GM12878 (cell line): ENCODE results near the gene TFCP2L1. TPM values are rescaled to one million over a fixed set of nuclear protein-coding genes. Genes with fewer than 3 reads are reported as not detected.

Source experiments
- ATAC-seq: fragments of 200-7000 bp; cut with Tn5 transposase; 3 replicates; pipeline ENCODE4 v1.9.1; 2020; ENCODE audit warnings: mild to moderate bottlenecking, moderate library complexity
- BruUV-seq: library from RNA; stranded (reverse); fragments of 400-500 nt; replicated peaks from 2 replicates; lab custom pipeline; 2021; lab: Mats Ljungman, UMichigan
- CTCF ChIA-PET: fragments of 300-600 bp; sonication (Branson Sonifier 250); formaldehyde crosslinking; extraction: SDS; loops from one replicate; lab custom pipeline; 2021; ENCODE audit warnings: inconsistent platforms; lab: Yijun Ruan, JAX
- POLR2A ChIA-PET: fragments of 350-600 bp; formaldehyde crosslinking; extraction: SDS; loops from one replicate; lab custom pipeline; 2021; ENCODE audit warnings: inconsistent platforms; lab: Charles Lee
- RAD21 ChIA-PET: fragments of 300-600 bp; sonication (Branson Sonifier 250); formaldehyde crosslinking; loops from one replicate; lab custom pipeline; 2023; ENCODE audit warnings: antibody characterized with exemption; ENCODE audit not compliant: unreplicated experiment; lab: Charles Lee
- SMC1A ChIA-PET: fragments of 300-600 bp; sonication (Branson Sonifier 250); formaldehyde crosslinking; loops from one replicate; lab custom pipeline; 2023; ENCODE audit not compliant: unreplicated experiment, uncharacterized antibody; lab: Charles Lee
- DNase-seq: peaks from one replicate; pipeline ENCODE4 v3.0.0-alpha.2; 2011; ENCODE audit warnings: low read depth, low spot score
- FAIRE-seq: peaks from 3 replicates; lab custom pipeline; 2011; peaks lifted over from hg19 to GRCh38; lab: Jason Lieb, UNC
- H2AFZ ChIP-seq: 2 replicates; pipeline ENCODE4 v1.6.0; 2011; ENCODE audit warnings: low read depth, low read length, control low read depth; ENCODE audit not compliant: control insufficient read depth
- H3K27ac ChIP-seq: 2 replicates; pipeline ENCODE4 v1.5.1; 2011; ENCODE audit warnings: control low read depth; ENCODE audit not compliant: control insufficient read depth, insufficient read depth
- H3K27me3 ChIP-seq, 2 experiments: replicated peaks in 1 of 2; 2 replicates each; pipeline versions ENCODE4 v1.6.0 to v1.6.1; 2011; ENCODE audit warnings: low read length in 1 of 2; ENCODE audit not compliant: control insufficient read depth in 2 of 2, insufficient read depth in 2 of 2
- H3K36me3 ChIP-seq, 2 experiments: 2 replicates each; pipeline ENCODE4 v1.5.1; 2011; ENCODE audit warnings: low read length in 1 of 2; ENCODE audit not compliant: control insufficient read depth in 2 of 2, insufficient read depth in 2 of 2
- H3K4me1 ChIP-seq: 2 replicates; pipeline ENCODE4 v1.6.1; 2011; ENCODE audit warnings: mild to moderate bottlenecking, low read length, moderate library complexity, mixed read lengths; ENCODE audit not compliant: control insufficient read depth, insufficient read depth
- H3K4me2 ChIP-seq: 2 replicates; pipeline ENCODE4 v1.6.0; 2011; ENCODE audit warnings: control low read depth; ENCODE audit not compliant: control insufficient read depth, insufficient read depth
- H3K4me3 ChIP-seq: fragments of 200-600 bp; sonication (generic); 2 replicates; pipeline ENCODE4 v1.5.1; 2016
- H3K79me2 ChIP-seq: 2 replicates; pipeline ENCODE4 v1.6.0; 2011; ENCODE audit warnings: low read length; ENCODE audit not compliant: control insufficient read depth, insufficient read depth
- H3K9ac ChIP-seq: 2 replicates; pipeline ENCODE4 v1.8.0; 2011; ENCODE audit warnings: low read length, control low read depth, mixed read lengths; ENCODE audit not compliant: control insufficient read depth, insufficient read depth
- H3K9me3 ChIP-seq: replicated peaks from 3 replicates; pipeline ENCODE4 v1.5.1; 2011; ENCODE audit warnings: mild to moderate bottlenecking, low read length; ENCODE audit not compliant: control insufficient read depth, insufficient read depth
- H4K20me1 ChIP-seq: 2 replicates; pipeline ENCODE4 v1.6.0; 2011; ENCODE audit not compliant: control insufficient read depth, insufficient read depth
- NR2C2 ChIP-seq: IDR thresholded peaks from 2 replicates; pipeline ENCODE4 v1.6.1; 2011; ENCODE audit warnings: borderline replicate concordance, low read depth; ENCODE audit not compliant: control insufficient read depth, insufficient read length
- PBX3 ChIP-seq: IDR thresholded peaks from 2 replicates; pipeline ENCODE4 v1.6.1; 2011; ENCODE audit warnings: mild to moderate bottlenecking, low read depth, low read length, moderate library complexity; ENCODE audit not compliant: insufficient replicate concordance
- RELB ChIP-seq: fragments of 450-650 bp; IDR thresholded peaks from 2 replicates; pipeline ENCODE4 v1.6.1; 2017; ENCODE audit warnings: low read depth, mild to moderate bottlenecking, moderate library complexity
- YY1 ChIP-seq: IDR thresholded peaks from 2 replicates; pipeline ENCODE4 v1.6.1; 2011; ENCODE audit warnings: low read depth, mild to moderate bottlenecking, low read length
- ZBTB11 ChIP-seq: fragments of 450-650 bp; formaldehyde crosslinking; IDR thresholded peaks from 2 replicates; pipeline ENCODE4 v1.5.0; 2022; ENCODE audit warnings: mild to moderate bottlenecking, missing genetic modification characterization
- whole genome bisulfite sequencing: methylation state at CpG from one replicate; pipeline ENCODE4 v1.1.6; 2016; ENCODE audit warnings: low lambda C conversion rate; ENCODE audit not compliant: insufficient replicate concordance, insufficient coverage; ENCODE audit errors: missing lambda C conversion rate; 5-methylcytosine and 5-hydroxymethylcytosine counted together
- in situ Hi-C: fragments of 300-500 bp; cut with MboI; formaldehyde crosslinking; loops from 9 replicates; pipeline ENCODE4 v1.14.3; 2018; ENCODE audit warnings: mixed read lengths
- intact Hi-C: fragments of 100-400 bp; cut with micrococcal nuclease; formaldehyde crosslinking; loops from one replicate; pipeline ENCODE4 v1.14.2; 2022; ENCODE audit not compliant: unreplicated experiment
- polyA plus RNA-seq, 11 experiments: library from polyadenylated mRNA; depleted of rRNA in 4 of 11; unstranded in 6 of 11; stranded (reverse) in 5 of 11; fragments of >200 nt; fragmentation: Nextera tagmentation in 4 of 11; fragmentation: Illumina TruSeq in 1 of 11; extraction: Ambion mirVana in 4 of 11; extraction: Trizol in 1 of 11; gene quantifications; 1 replicate in 1 of 11; 2 replicates in 10 of 11; pipeline versions ENCODE4 v1.2.1 to v1.2.3, GENCODE V29; 2011 to 2016; ENCODE audit warnings: inconsistent platforms in 2 of 11, missing spikeins in 2 of 11, low read depth in 1 of 11
- total RNA-seq, 4 experiments: library from RNA; depleted of rRNA in 3 of 4; stranded (reverse); fragments of >200 nt in 3 of 4; fragmentation: Illumina TruSeq in 1 of 4; extraction: Trizol in 1 of 4; gene quantifications; 2 replicates each; pipeline versions ENCODE4 v1.2.1 to v1.2.3, GENCODE V29; 2013 to 2021

The TFCP2L1 gene
- total and polyA plus RNA-seq, 10 of the 15 experiments (the other 5 are each of a cell fraction or from before 2014, with no cell fraction given): 0.02 to 0.21 (median 0.09) TPM; not detected in 1

GRCh38 chr2:121293450-121294325, 8.7 kb upstream of the TFCP2L1 start (continued):
- TF ChIP-seq ZBTB11 (CRISPR knock-in tag) (no peak), RELB (no peak), PBX3 (no peak)

- FAIRE-seq (no peak), DNase-seq (no peak), ATAC-seq (no peak)
- in situ Hi-C loops: no loop called here
- CTCF ChIA-PET: no interaction called here
- no peaks in the 10 kb centered on the region; the same call in 2 of the 3 replicates for H3K9me3 ChIP-seq
- no TSS peak for BruUV-seq
- H3K4me1 ChIP-seq: no peaks in the 10 kb centered on the region
- H3K4me3 ChIP-seq: no peak overlapping the region
- H3K36me3 ChIP-seq: no peaks in the 10 kb centered on the region
- H3K27ac ChIP-seq: no peak overlapping the region
- intact Hi-C loops: no loop called here
- H3K27me3 ChIP-seq: peaks cover 0 to 2% of the 10 kb centered on the region in 2 experiments; a peak in 1 of 4 replicates
- TF ChIP-seq NR2C2: no peak
- no peak for TF ChIP-seq YY1
- H3K9ac ChIP-seq: no peak overlapping the region
- POLR2A ChIA-PET: no interaction called here
- SMC1A ChIA-PET: no interaction called here
- no peak overlapping the region for H3K4me2 ChIP-seq
- 48% methylated on average over 5 of the region's 5 CpGs for WGBS
- no peak overlapping the region for H2AFZ ChIP-seq
- H3K79me2 ChIP-seq: no peaks in the 10 kb centered on the region
- RAD21 ChIA-PET: no interaction called here
- H4K20me1 ChIP-seq: no peaks in the 10 kb centered on the region
Observed at GRCh38 chr2:121291251-121291580, 6.2 kb upstream of the TFCP2L1 start.
